T-helper 22 cell (primary cell): ENCODE measurements around the gene DOK6.
"Not testable (repeated sequence)": the region's sequence is repeated elsewhere in the genome, so short reads cannot be mapped to it uniquely, and the experiment has no call there.

Source experiments
- DNase-seq: peaks from one replicate; pipeline ENCODE4 v3.0.0-alpha.2; 2020; ENCODE audit warnings: low read depth

Gene DOK6

GRCh38 chr18:69813559-69813958, 412.9 kb downstream of the DOK6 start:
- DNase-seq, result no peak

GRCh38 chr18:69814861-69815385, 414.2 kb downstream of the DOK6 start:
- DNase-seq, result no peak

GRCh38 chr18:69817335-69817940, 416.8 kb downstream of the DOK6 start:
- DNase-seq, result no peak

- no peak for DNase-seq
Observed at GRCh38 chr18:69819460-69819859, 418.8 kb downstream of the DOK6 start.

- DNase-seq, result no peak
Observed at GRCh38 chr18:69820538-69820937, 419.9 kb downstream of the DOK6 start.

- no peak for DNase-seq
Observed at GRCh38 chr18:69830189-69830588, 429.5 kb downstream of the DOK6 start.

- DNase-seq, result not testable (repeated sequence)
Observed at GRCh38 chr18:69834980-69835379, 434.3 kb downstream of the DOK6 start.

- no peak for DNase-seq
Observed at GRCh38 chr18:69838003-69838402, 437.3 kb downstream of the DOK6 start.

- no peak for DNase-seq
Observed at GRCh38 chr18:69838620-69839411, 438.1 kb downstream of the DOK6 start.

GRCh38 chr18:69839497-69839896, 438.8 kb downstream of the DOK6 start:
- no peak for DNase-seq

- no peak for DNase-seq
Observed at GRCh38 chr18:69840001-69840400, 439.3 kb downstream of the DOK6 start.

GRCh38 chr18:69840445-69840844, 439.8 kb downstream of the DOK6 start:
- no peak for DNase-seq

GRCh38 chr18:69841117-69841516, 440.4 kb downstream of the DOK6 start:
- DNase-seq, result no peak

- no peak for DNase-seq
Observed at GRCh38 chr18:69843015-69843414, 442.3 kb downstream of the DOK6 start.

GRCh38 chr18:69844656-69845055, 444.0 kb downstream of the DOK6 start:
- DNase-seq, result no peak

GRCh38 chr18:69845593-69846506, 445.2 kb downstream of the DOK6 start:
- DNase-seq, result no peak

GRCh38 chr18:69853051-69853450, 452.4 kb downstream of the DOK6 start:
- DNase-seq, result no peak

- DNase-seq, result no peak
Observed at GRCh38 chr18:69854455-69854854, 453.8 kb downstream of the DOK6 start.

- no peak for DNase-seq
Observed at GRCh38 chr18:69858897-69859296, 458.2 kb downstream of the DOK6 start.

- not testable (repeated sequence) for DNase-seq
Observed at GRCh38 chr18:69864802-69865201, 464.1 kb downstream of the DOK6 start.

- no peak for DNase-seq
Observed at GRCh38 chr18:69865776-69866175, 465.1 kb downstream of the DOK6 start.

GRCh38 chr18:69866212-69866611, 465.5 kb downstream of the DOK6 start:
- DNase-seq, result no peak
